ENCODE data around the gene PLXNA4.
A peak's percentile ranks its signal among the peaks of the same experiment; 100 is the strongest.

The PLXNA4 gene

GRCh38 chr7:132446666-132447278, 129.5 kb downstream of the PLXNA4 start:
- no peak for DNase-seq (ENCODE audit: low read depth)
- no peak overlapping the region for H3K4me3 ChIP-seq (ENCODE audit: low read depth, low read length)
- no peak for TF ChIP-seq POLR2A (IDR thresholded peaks at IDR 0.05; ENCODE audit: extremely low read depth, insufficient read length)
- no peak for TF ChIP-seq CTCF (IDR thresholded peaks at IDR 0.05; ENCODE audit: low read depth, low read length)
- TF ChIP-seq MAX (IDR thresholded peaks at IDR 0.05; ENCODE audit: low read depth, low read length): no peak
- no peak for TF ChIP-seq MYC (IDR thresholded peaks at IDR 0.05; ENCODE audit: low read depth, low read length)

GRCh38 chr7:132446260-132446659, 130.0 kb downstream of the PLXNA4 start:
- no peak for TF ChIP-seq POLR2A (IDR thresholded peaks at IDR 0.05; ENCODE audit: extremely low read depth, insufficient read length)
- no peak for TF ChIP-seq CTCF (IDR thresholded peaks at IDR 0.05; ENCODE audit: low read depth, low read length)
- TF ChIP-seq MYC (IDR thresholded peaks at IDR 0.05; ENCODE audit: low read depth, low read length): no peak
- TF ChIP-seq MAX (IDR thresholded peaks at IDR 0.05; ENCODE audit: low read depth, low read length): no peak
- peak; percentile 11 for DNase-seq (ENCODE audit: low read depth)
- H3K4me3 ChIP-seq (ENCODE audit: low read depth, low read length): no peak overlapping the region

- DNase-seq (ENCODE audit: low read depth): no peak
- TF ChIP-seq CTCF (IDR thresholded peaks at IDR 0.05; ENCODE audit: low read depth, low read length) (peak; percentile 15), MAX (IDR thresholded peaks at IDR 0.05; ENCODE audit: low read depth, low read length) (no peak), MYC (IDR thresholded peaks at IDR 0.05; ENCODE audit: low read depth, low read length) (no peak), POLR2A (IDR thresholded peaks at IDR 0.05; ENCODE audit: extremely low read depth, insufficient read length) (no peak)
- H3K4me3 ChIP-seq (ENCODE audit: low read depth, low read length): no peak overlapping the region
Observed at GRCh38 chr7:132443761-132444520, 132.3 kb downstream of the PLXNA4 start.

- no peak for DNase-seq (ENCODE audit: low read depth)
- TF ChIP-seq MYC (IDR thresholded peaks at IDR 0.05; ENCODE audit: low read depth, low read length) (no peak), MAX (IDR thresholded peaks at IDR 0.05; ENCODE audit: low read depth, low read length) (peak; percentile 63)
- H3K4me3 ChIP-seq (ENCODE audit: low read depth, low read length): no peak overlapping the region
Observed at GRCh38 chr7:132441935-132442334, 134.3 kb downstream of the PLXNA4 start.

- no peak for DNase-seq (ENCODE audit: low read depth)
- no peak for TF ChIP-seq CTCF (IDR thresholded peaks at IDR 0.05; ENCODE audit: low read depth, low read length)
- no peak overlapping the region for H3K4me3 ChIP-seq (ENCODE audit: low read depth, low read length)
Observed at GRCh38 chr7:132440151-132440550, 136.1 kb downstream of the PLXNA4 start.

- TF ChIP-seq MYC (IDR thresholded peaks at IDR 0.05; ENCODE audit: low read depth, low read length): no peak
- TF ChIP-seq MAX (IDR thresholded peaks at IDR 0.05; ENCODE audit: low read depth, low read length): no peak
- no peak for TF ChIP-seq POLR2A (IDR thresholded peaks at IDR 0.05; ENCODE audit: extremely low read depth, insufficient read length)
- no peak for TF ChIP-seq CTCF (IDR thresholded peaks at IDR 0.05; ENCODE audit: low read depth, low read length)
- no peak for DNase-seq (ENCODE audit: low read depth)
- H3K4me3 ChIP-seq (ENCODE audit: low read depth, low read length): no peak overlapping the region
Observed at GRCh38 chr7:132438926-132439325, 137.3 kb downstream of the PLXNA4 start.
